Gastroesophageal sphincter (tissue), 3 donors: Measurements from ENCODE around the gene ST6GALNAC1.

ENCODE experiments used
- EP300 ChIP-seq: sonication (generic); formaldehyde crosslinking; IDR thresholded peaks from one replicate; pipeline ENCODE4 v1.6.1; 2017; ENCODE audit warnings: antibody characterized with exemption, mild to moderate bottlenecking
- POLR2AphosphoS5 ChIP-seq: sonication (generic); formaldehyde crosslinking; IDR thresholded peaks from one replicate; pipeline ENCODE4 v1.6.1; 2017; ENCODE audit warnings: antibody characterized with exemption
- TF ChIP-seq, protein P1 (sequence below), 4 experiments: fragments of 200-600 bp in 2 of 4; fragments of 450-650 bp in 2 of 4; sonication (generic) in 1 of 4; IDR thresholded peaks; one replicate each; pipeline ENCODE4 v1.5.1; 2017 to 2019; ENCODE audit warnings: antibody characterized with exemption in 4 of 4, mild to moderate bottlenecking in 2 of 4, moderate library complexity in 2 of 4

DNA sequence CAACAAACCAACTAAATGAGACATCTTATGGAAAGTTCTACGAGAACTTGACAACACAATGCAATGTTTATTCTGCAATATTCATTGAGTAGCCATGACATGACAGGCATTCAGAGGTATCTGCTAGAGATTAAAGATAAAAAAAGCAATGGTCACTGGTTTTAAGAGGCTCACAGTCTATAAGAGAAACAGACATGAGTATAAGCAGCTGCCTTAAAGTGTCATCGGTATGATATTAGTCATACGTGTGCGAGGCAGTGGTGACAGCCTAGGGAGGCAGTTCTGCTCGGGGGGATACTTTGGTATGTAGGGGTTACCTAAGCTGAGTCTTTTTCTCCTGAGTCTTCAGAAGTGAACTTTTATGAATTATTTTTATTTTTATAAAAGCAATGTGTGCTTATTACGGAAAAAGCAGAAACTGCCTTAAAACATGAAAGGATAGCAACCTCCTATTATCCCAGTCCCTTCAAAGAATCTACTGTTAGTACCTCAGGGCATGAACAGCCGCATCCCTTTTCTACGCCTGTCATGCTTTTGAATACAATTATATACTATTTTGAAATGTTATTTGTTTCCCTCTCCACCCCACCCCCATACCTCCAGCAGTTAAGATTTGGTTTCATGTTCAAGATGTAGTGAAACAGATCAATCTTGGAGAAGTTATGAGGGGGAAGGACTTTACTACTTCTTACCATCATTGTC lies 7.7 kb downstream of the ST6GALNAC1 start:
- TF ChIP-seq, protein P1, sequence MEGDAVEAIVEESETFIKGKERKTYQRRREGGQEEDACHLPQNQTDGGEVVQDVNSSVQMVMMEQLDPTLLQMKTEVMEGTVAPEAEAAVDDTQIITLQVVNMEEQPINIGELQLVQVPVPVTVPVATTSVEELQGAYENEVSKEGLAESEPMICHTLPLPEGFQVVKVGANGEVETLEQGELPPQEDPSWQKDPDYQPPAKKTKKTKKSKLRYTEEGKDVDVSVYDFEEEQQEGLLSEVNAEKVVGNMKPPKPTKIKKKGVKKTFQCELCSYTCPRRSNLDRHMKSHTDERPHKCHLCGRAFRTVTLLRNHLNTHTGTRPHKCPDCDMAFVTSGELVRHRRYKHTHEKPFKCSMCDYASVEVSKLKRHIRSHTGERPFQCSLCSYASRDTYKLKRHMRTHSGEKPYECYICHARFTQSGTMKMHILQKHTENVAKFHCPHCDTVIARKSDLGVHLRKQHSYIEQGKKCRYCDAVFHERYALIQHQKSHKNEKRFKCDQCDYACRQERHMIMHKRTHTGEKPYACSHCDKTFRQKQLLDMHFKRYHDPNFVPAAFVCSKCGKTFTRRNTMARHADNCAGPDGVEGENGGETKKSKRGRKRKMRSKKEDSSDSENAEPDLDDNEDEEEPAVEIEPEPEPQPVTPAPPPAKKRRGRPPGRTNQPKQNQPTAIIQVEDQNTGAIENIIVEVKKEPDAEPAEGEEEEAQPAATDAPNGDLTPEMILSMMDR (IDR thresholded peaks at IDR 0.05): no peak
- TF ChIP-seq EP300: no peak
- no peak for TF ChIP-seq POLR2AphosphoS5
